HEK293 (cell line): ENCODE data around the gene TAC4.

Experiments
- EGR2 ChIP-seq: fragments of 450-650 bp; formaldehyde crosslinking; IDR thresholded peaks from 2 replicates; pipeline ENCODE4 v1.5.1; 2016; ENCODE audit warnings: low read depth, missing biosample characterization, missing genetic modification characterization
- FEZF1 ChIP-seq: fragments of 450-650 bp; formaldehyde crosslinking; IDR thresholded peaks from 2 replicates; pipeline ENCODE4 v1.5.1; 2016; ENCODE audit warnings: missing biosample characterization, missing genetic modification characterization
- HOXA7 ChIP-seq: sonication (generic); formaldehyde crosslinking; IDR thresholded peaks from 2 replicates; pipeline ENCODE4 v1.8.1; 2022; ENCODE audit warnings: missing genetic modification reagents, borderline replicate concordance
- KLF16 ChIP-seq: fragments of 450-650 bp; formaldehyde crosslinking; IDR thresholded peaks from 2 replicates; pipeline ENCODE4 v1.5.1; 2017; ENCODE audit warnings: missing biosample characterization, missing genetic modification characterization
- KLF7 ChIP-seq: fragments of 450-650 bp; formaldehyde crosslinking; IDR thresholded peaks from 2 replicates; pipeline ENCODE4 v1.5.1; 2016; ENCODE audit warnings: missing biosample characterization, missing genetic modification characterization, borderline replicate concordance
- KLF8 ChIP-seq: fragments of 450-650 bp; formaldehyde crosslinking; IDR thresholded peaks from 2 replicates; pipeline ENCODE4 v1.5.1; 2016; ENCODE audit warnings: missing biosample characterization, missing genetic modification characterization
- PRDM6 ChIP-seq: fragments of 450-650 bp; formaldehyde crosslinking; IDR thresholded peaks from 2 replicates; pipeline ENCODE4 v1.5.1; 2017; ENCODE audit warnings: missing biosample characterization, missing genetic modification characterization
- REPIN1 ChIP-seq: fragments of 450-650 bp; formaldehyde crosslinking; IDR thresholded peaks from 2 replicates; pipeline ENCODE4 v1.5.1; 2017; ENCODE audit warnings: missing biosample characterization, missing genetic modification characterization, low read depth
- SALL2 ChIP-seq: fragments of 450-650 bp; formaldehyde crosslinking; IDR thresholded peaks from 2 replicates; pipeline ENCODE4 v1.5.0; 2017; ENCODE audit warnings: missing biosample characterization, mild to moderate bottlenecking, missing genetic modification characterization, borderline replicate concordance
- TRIM28 ChIP-seq: IDR thresholded peaks from 2 replicates; pipeline ENCODE4 v1.6.1; 2011; ENCODE audit warnings: low read length, control low read depth, borderline replicate concordance
- ZBTB10 ChIP-seq: fragments of 450-650 bp; formaldehyde crosslinking; IDR thresholded peaks from 2 replicates; pipeline ENCODE4 v1.5.1; 2016; ENCODE audit warnings: missing biosample characterization, missing genetic modification characterization
- ZBTB20 ChIP-seq: fragments of 450-650 bp; formaldehyde crosslinking; IDR thresholded peaks from 2 replicates; pipeline ENCODE4 v1.5.1; 2016; ENCODE audit warnings: missing biosample characterization, missing genetic modification characterization
- ZBTB26 ChIP-seq: fragments of 450-650 bp; formaldehyde crosslinking; optimal IDR thresholded peaks from 2 replicates; pipeline ENCODE3; 2016; ENCODE audit warnings: missing biosample characterization, mild to moderate bottlenecking, missing genetic modification characterization
- ZBTB48 ChIP-seq: fragments of 450-650 bp; formaldehyde crosslinking; IDR thresholded peaks from 2 replicates; pipeline ENCODE4 v1.5.1; 2016; ENCODE audit warnings: missing biosample characterization, missing genetic modification characterization
- ZNF148 ChIP-seq: fragments of 450-650 bp; formaldehyde crosslinking; IDR thresholded peaks from 2 replicates; pipeline ENCODE4 v1.5.0; 2017; ENCODE audit warnings: missing biosample characterization, missing genetic modification characterization, borderline replicate concordance
- ZNF214 ChIP-seq: fragments of 450-650 bp; formaldehyde crosslinking; IDR thresholded peaks from 2 replicates; pipeline ENCODE4 v1.5.1; 2017; ENCODE audit warnings: missing biosample characterization, mild to moderate bottlenecking, missing genetic modification characterization, borderline replicate concordance
- ZNF274 ChIP-seq, 2 experiments: fragments of 200-500 bp in 1 of 2; fragments of 450-650 bp in 1 of 2; sonication (Bioruptor generic) in 1 of 2; formaldehyde crosslinking in 1 of 2; IDR thresholded peaks; 2 replicates each; pipeline versions ENCODE4 v1.5.1 to v1.6.1; 2014 to 2016; ENCODE audit warnings: borderline replicate concordance in 1 of 2, inconsistent platforms in 1 of 2, low read length in 1 of 2, missing biosample characterization in 1 of 2, missing genetic modification characterization in 1 of 2
- ZNF488 ChIP-seq: fragments of 450-650 bp; formaldehyde crosslinking; IDR thresholded peaks from 2 replicates; pipeline ENCODE4 v1.5.1; 2016; ENCODE audit warnings: missing biosample characterization, missing genetic modification characterization
- ZNF510 ChIP-seq: fragments of 450-650 bp; formaldehyde crosslinking; IDR thresholded peaks from 2 replicates; pipeline ENCODE4 v1.5.1; 2018; ENCODE audit warnings: mild to moderate bottlenecking, missing genetic modification characterization, missing biosample characterization; ENCODE audit not compliant: insufficient replicate concordance
- ZNF513 ChIP-seq: fragments of 450-650 bp; IDR thresholded peaks from 2 replicates; pipeline ENCODE4 v1.5.1; 2018; ENCODE audit warnings: missing biosample characterization, missing genetic modification characterization
- ZNF514 ChIP-seq: fragments of 450-650 bp; formaldehyde crosslinking; IDR thresholded peaks from 2 replicates; pipeline ENCODE4 v1.5.1; 2016; ENCODE audit warnings: missing biosample characterization, missing genetic modification characterization
- ZNF544 ChIP-seq: fragments of 450-650 bp; formaldehyde crosslinking; IDR thresholded peaks from 2 replicates; pipeline ENCODE4 v1.5.0; 2017; ENCODE audit warnings: missing biosample characterization, missing genetic modification characterization
- ZNF600 ChIP-seq: fragments of 450-650 bp; formaldehyde crosslinking; IDR thresholded peaks from 2 replicates; pipeline ENCODE4 v1.5.1; 2016; ENCODE audit warnings: missing biosample characterization, missing genetic modification characterization
- ZNF660 ChIP-seq: fragments of 450-650 bp; IDR thresholded peaks from 2 replicates; pipeline ENCODE4 v1.5.1; 2018; ENCODE audit warnings: missing biosample characterization, mild to moderate bottlenecking, missing genetic modification characterization
- ZNF670 ChIP-seq: fragments of 450-650 bp; formaldehyde crosslinking; IDR thresholded peaks from 2 replicates; pipeline ENCODE4 v1.5.1; 2016; ENCODE audit warnings: missing biosample characterization, missing genetic modification characterization, low read depth
- ZNF692 ChIP-seq: fragments of 450-650 bp; formaldehyde crosslinking; IDR thresholded peaks from 2 replicates; pipeline ENCODE4 v1.5.1; 2016; ENCODE audit warnings: missing biosample characterization, missing genetic modification characterization

TAC4 gene

GRCh38 chr17:49788478-49789242 is 59.2 kb downstream of the TAC4 start, which contains the start of gene KAT7 (continued):
- TF ChIP-seq ZBTB10 (tag by site-specific recombination) = 0 out of 2 replicates have a peak, but pooled peaks have one; percentile 36
- TF ChIP-seq ZBTB26 (tag by site-specific recombination) = no peak
- no peak for TF ChIP-seq HOXA7 (CRISPR knock-in tag)
- peak; percentile 37; the same call in 1 of the 2 replicates for TF ChIP-seq KLF8 (tag by site-specific recombination)
- peak; percentile 93 for TF ChIP-seq EGR2 (tag by site-specific recombination)
- no peak for TF ChIP-seq ZNF274 (IDR thresholded peaks at IDR 0.05; ENCODE audit: low read length)
- TF ChIP-seq ZNF274 (tag by site-specific recombination; IDR thresholded peaks at IDR 0.05; ENCODE audit: borderline replicate concordance) = no peak
- no peak for TF ChIP-seq ZNF214 (tag by site-specific recombination)
- peak; percentile 96 for TF ChIP-seq ZBTB48 (tag by site-specific recombination)
- TF ChIP-seq KLF16 = 0 out of 2 replicates have a peak, but pooled peaks have one; percentile 12
- no peak for TF ChIP-seq SALL2 (tag by site-specific recombination)
- no peak; the same call in 1 of the 2 replicates for TF ChIP-seq FEZF1
- TF ChIP-seq ZNF692 (tag by site-specific recombination) = peak; percentile 98
- no peak for TF ChIP-seq KLF7
- TF ChIP-seq ZNF544 (tag by site-specific recombination) = no peak
- TF ChIP-seq PRDM6 (tag by site-specific recombination) = no peak
- peak; percentile 73 for TF ChIP-seq TRIM28
- no peak for TF ChIP-seq ZNF148
- no peak for TF ChIP-seq REPIN1 (tag by site-specific recombination)
- TF ChIP-seq ZNF660 (tag by site-specific recombination) = peak; percentile 95
- peak; percentile 41; the same call in 1 of the 2 replicates for TF ChIP-seq ZBTB20 (tag by site-specific recombination)
- TF ChIP-seq ZNF510 (tag by site-specific recombination) = no peak
- TF ChIP-seq ZNF513 (tag by site-specific recombination) = no peak
- TF ChIP-seq ZNF670 (tag by site-specific recombination) = no peak
- TF ChIP-seq ZNF600 (tag by site-specific recombination) = peak; percentile 88
- no peak for TF ChIP-seq ZNF488 (tag by site-specific recombination)
- no peak for TF ChIP-seq ZNF514 (tag by site-specific recombination)
